SK-N-DZ (cell line): ENCODE results near the gene LPAR4. TPM values are rescaled to one million over a fixed set of nuclear protein-coding genes. Genes with fewer than 3 reads are reported as not detected.
"Not testable (repeated sequence)": the region's sequence is repeated elsewhere in the genome, so short reads cannot be mapped to it uniquely, and the experiment has no call there.

ENCODE experiments used
- DNase-seq: peaks from one replicate; pipeline ENCODE4 v3.0.0-alpha.2; 2015; ENCODE audit warnings: low spot score
- polyA plus RNA-seq, 2 experiments: library from polyadenylated mRNA; depleted of rRNA; stranded (reverse); fragments of >200 nt; gene quantifications; 2 replicates each; pipeline ENCODE4 v1.2.3, GENCODE V29; 2014

Gene LPAR4, protein sequence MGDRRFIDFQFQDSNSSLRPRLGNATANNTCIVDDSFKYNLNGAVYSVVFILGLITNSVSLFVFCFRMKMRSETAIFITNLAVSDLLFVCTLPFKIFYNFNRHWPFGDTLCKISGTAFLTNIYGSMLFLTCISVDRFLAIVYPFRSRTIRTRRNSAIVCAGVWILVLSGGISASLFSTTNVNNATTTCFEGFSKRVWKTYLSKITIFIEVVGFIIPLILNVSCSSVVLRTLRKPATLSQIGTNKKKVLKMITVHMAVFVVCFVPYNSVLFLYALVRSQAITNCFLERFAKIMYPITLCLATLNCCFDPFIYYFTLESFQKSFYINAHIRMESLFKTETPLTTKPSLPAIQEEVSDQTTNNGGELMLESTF
- not detected in 2 replicates for polyA plus RNA-seq (2014; cell fraction: cytosol; rRNA removed)
- polyA plus RNA-seq (2014; cell fraction: nucleus; rRNA removed) = not detected in 2 replicates

- DNase-seq = no peak
Observed at GRCh38 chrX:78747489-78747888, at the start of gene LPAR4. Gene LPAR4, plus strand, starts transcription at chrX:78747720. Its CDS starts 7,150 bp downstream, at chrX:78754870.

GRCh38 chrX:78706071-78706470 lies 41.4 kb upstream of the LPAR4 start:
- DNase-seq = no peak

- no peak for DNase-seq
Observed at GRCh38 chrX:78708262-78708661, 39.3 kb upstream of the LPAR4 start.

GRCh38 chrX:78708816-78709215 lies 38.7 kb upstream of the LPAR4 start:
- no peak for DNase-seq

GRCh38 chrX:78710171-78710570 lies 37.3 kb upstream of the LPAR4 start:
- DNase-seq = no peak

- DNase-seq = no peak
Observed at GRCh38 chrX:78712336-78712735, 35.2 kb upstream of the LPAR4 start.

- no peak for DNase-seq
Observed at GRCh38 chrX:78725287-78725686, 22.2 kb upstream of the LPAR4 start.

GRCh38 chrX:78746496-78746895 lies 1.0 kb upstream of the LPAR4 start:
- no peak for DNase-seq

DNA sequence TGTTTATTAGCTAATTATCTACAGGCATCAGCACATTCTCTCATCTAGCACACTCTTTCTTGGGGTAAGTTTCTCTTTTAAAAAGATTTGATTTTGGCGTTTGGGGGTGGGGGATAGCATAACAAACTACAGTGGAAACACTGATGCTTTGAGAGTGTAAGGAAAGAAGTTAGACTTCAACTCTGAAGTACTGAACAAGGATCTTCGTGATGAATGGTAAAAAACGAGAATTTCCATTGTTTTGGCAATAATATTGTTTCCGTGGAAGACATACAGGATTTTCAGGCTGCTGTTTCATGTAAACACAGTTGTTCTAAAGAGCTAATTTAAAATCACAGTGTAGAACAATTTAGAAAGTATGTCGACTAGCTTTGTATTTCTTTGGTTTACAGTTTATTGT lies 451 bp downstream of the LPAR4 start:
- DNase-seq = no peak

DNA sequence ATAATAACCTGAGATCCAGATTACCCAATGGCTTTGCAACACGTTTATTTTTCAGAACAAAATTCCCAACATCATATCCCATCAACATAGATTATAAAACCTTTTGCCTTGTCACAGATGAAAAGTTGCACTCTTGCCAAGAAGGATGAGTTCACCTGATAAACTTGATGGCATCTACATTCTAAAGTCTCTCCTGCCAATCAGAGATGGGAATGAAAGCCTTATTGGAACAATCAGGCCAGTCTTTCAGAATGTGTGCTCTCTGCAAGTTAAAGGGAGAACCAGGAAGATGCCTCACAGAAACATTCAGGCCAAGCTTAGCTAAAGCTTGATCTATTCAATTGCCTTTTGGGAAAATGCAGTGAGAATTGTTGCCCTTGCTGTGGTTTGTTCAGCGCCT lies 1.3 kb downstream of the LPAR4 start:
- no peak for DNase-seq

DNA sequence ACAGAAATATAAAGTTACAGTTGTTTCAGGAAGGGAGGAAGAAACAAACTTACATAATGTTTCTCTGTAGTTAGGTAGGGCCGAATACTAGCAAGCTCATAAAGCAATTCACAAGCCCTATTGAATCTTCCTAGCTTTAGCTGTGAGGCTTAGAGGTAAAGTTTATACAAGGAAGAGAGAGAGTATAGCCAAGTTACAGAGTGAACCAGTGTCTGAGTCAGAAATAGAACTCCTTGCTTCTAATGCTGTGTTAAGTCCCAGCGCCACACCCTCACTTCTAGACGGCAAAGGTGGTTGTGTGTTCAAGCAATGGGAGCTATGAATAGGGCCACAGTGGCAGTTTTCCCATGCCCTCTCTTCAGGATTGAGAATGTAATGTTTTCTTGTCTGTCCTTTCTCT lies 6.1 kb downstream of the LPAR4 start:
- DNase-seq = no peak

GRCh38 chrX:78754917-78755316 lies 7.4 kb downstream of the LPAR4 start:
- no peak for DNase-seq

GRCh38 chrX:78759081-78759480 lies 11.6 kb downstream of the LPAR4 start:
- DNase-seq = no peak

- no peak for DNase-seq
Observed at GRCh38 chrX:78769101-78769755, 21.7 kb downstream of the LPAR4 start.

GRCh38 chrX:78769946-78770345 lies 22.4 kb downstream of the LPAR4 start:
- DNase-seq = no peak

- DNase-seq = no peak
Observed at GRCh38 chrX:78796916-78797315, 49.4 kb downstream of the LPAR4 start.

- no peak for DNase-seq
Observed at GRCh38 chrX:78800114-78800513, 52.6 kb downstream of the LPAR4 start.

GRCh38 chrX:78800694-78801093 lies 53.2 kb downstream of the LPAR4 start:
- DNase-seq = no peak

GRCh38 chrX:78801522-78801921 lies 54.0 kb downstream of the LPAR4 start:
- DNase-seq = no peak

DNA sequence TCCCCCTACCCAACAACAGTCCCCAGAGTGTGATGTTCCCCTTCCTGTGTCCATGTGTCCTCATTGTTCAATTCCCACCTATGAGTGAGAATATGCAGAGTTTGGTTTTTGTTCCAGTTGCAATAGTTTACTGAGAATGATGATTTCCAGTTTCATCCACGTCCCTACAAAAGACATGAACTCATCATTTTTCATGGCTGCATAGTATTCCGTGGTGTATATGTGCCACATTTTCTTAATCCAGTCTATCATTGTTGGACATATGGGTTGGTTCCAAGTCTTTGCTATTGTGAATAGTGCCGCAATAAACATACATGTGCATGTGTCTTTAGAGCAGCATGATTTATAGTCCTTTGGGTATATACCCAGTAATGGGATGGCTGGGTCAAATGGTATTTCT lies 55.0 kb downstream of the LPAR4 start:
- DNase-seq = not testable (repeated sequence)
